Kidney (tissue), 14 donors: ENCODE results near the gene MAPK1. TPM values are rescaled to one million over a fixed set of nuclear protein-coding genes. Genes with fewer than 3 reads are reported as not detected.
"Not testable (repeated sequence)": the region's sequence is repeated elsewhere in the genome, so short reads cannot be mapped to it uniquely, and the experiment has no call there.

Source experiments
- DNase-seq, 5 donors: peaks; one replicate each; pipeline ENCODE4 v3.0.0-alpha.2; 2013 to 2020
- FAIRE-seq: peaks from 2 replicates; lab custom pipeline; 2012; peaks lifted over from hg19 to GRCh38; lab: Jason Lieb, UNC
- H3K27ac ChIP-seq, 2 donors: one replicate each; pipeline ENCODE4 v1.7.0; 2013; ENCODE audit warnings: low read depth in 2 of 2, low read length in 2 of 2, inconsistent platforms in 1 of 2
- H3K27me3 ChIP-seq: one replicate; pipeline ENCODE4 v1.7.1; 2013; ENCODE audit warnings: low read length, inconsistent platforms; ENCODE audit not compliant: control insufficient read depth, insufficient read depth
- H3K36me3 ChIP-seq, 3 donors: one replicate each; pipeline versions ENCODE4 v1.7.0 to v1.7.1; 2013; ENCODE audit warnings: low read length in 3 of 3, control low read depth in 1 of 3, inconsistent platforms in 1 of 3; ENCODE audit not compliant: insufficient read depth in 3 of 3, control insufficient read depth in 2 of 3
- H3K4me1 ChIP-seq, 3 donors: one replicate each; pipeline versions ENCODE4 v1.7.0 to v1.7.1; 2013; ENCODE audit warnings: low read length in 3 of 3, inconsistent platforms in 1 of 3, low read depth in 1 of 3; ENCODE audit not compliant: control insufficient read depth in 2 of 3, insufficient read depth in 2 of 3
- H3K4me3 ChIP-seq, 3 donors: one replicate each; pipeline versions ENCODE4 v1.7.0 to v1.8.1; 2013; ENCODE audit warnings: low read length in 3 of 3, control low read depth in 1 of 3, inconsistent platforms in 1 of 3
- H3K9ac ChIP-seq, 3 donors: one replicate each; pipeline versions ENCODE4 v1.7.0 to v1.7.1; 2013; ENCODE audit warnings: low read length in 3 of 3, control low read depth in 1 of 3, inconsistent platforms in 1 of 3
- H3K9me3 ChIP-seq, 3 donors: one replicate each; pipeline versions ENCODE4 v1.7.0 to v1.7.1; 2013; ENCODE audit warnings: low read length in 3 of 3, control low read depth in 1 of 3, inconsistent platforms in 1 of 3; ENCODE audit not compliant: control insufficient read depth in 2 of 3, insufficient read depth in 1 of 3
- intact Hi-C: fragments of 100-400 bp; cut with DNase I; formaldehyde crosslinking; loops from one replicate; pipeline ENCODE4 v1.11.1; 2022
- polyA plus RNA-seq: library from polyadenylated mRNA; stranded (reverse); fragments of 350-450 nt; fragmentation: Illumina TruSeq; extraction: RNeasy Lipid Tissue Mini Kit (QIAGEN cat#74804); gene quantifications from one replicate; pipeline ENCODE4 v1.2.3, GENCODE V29; 2014; ENCODE audit warnings: low read depth, low replicate concordance; ENCODE audit not compliant: insufficient read depth
- total RNA-seq: library from RNA; stranded (reverse); fragmentation: NEBNext Ultra II Directional; extraction: Animal tissue kit (Norgen Biotek cat#: 25700); gene quantifications from one replicate; pipeline ENCODE4 v1.2.1, GENCODE V29; 2021
- TF ChIP-seq, protein P1 (sequence below): IDR thresholded peaks from 3 replicates; pipeline ENCODE4 v1.5.1; 2012; ENCODE audit warnings: mild to moderate bottlenecking, moderate library complexity, borderline replicate concordance; ENCODE audit not compliant: insufficient read depth; ENCODE audit errors: extremely low read depth
- donor health status: control.
- donor health status: control.
- donor health status: control.
- donor health status: control.
- donor health status: control.
- donor health status: DM: yes; HTN: yes; CAD: no.
- donor health status: Normal renal cell carcinoma (clear cell type).

The MAPK1 gene
- total and polyA plus RNA-seq, 2 donors from 2014 or later: 21.3 to 128 TPM

DNA sequence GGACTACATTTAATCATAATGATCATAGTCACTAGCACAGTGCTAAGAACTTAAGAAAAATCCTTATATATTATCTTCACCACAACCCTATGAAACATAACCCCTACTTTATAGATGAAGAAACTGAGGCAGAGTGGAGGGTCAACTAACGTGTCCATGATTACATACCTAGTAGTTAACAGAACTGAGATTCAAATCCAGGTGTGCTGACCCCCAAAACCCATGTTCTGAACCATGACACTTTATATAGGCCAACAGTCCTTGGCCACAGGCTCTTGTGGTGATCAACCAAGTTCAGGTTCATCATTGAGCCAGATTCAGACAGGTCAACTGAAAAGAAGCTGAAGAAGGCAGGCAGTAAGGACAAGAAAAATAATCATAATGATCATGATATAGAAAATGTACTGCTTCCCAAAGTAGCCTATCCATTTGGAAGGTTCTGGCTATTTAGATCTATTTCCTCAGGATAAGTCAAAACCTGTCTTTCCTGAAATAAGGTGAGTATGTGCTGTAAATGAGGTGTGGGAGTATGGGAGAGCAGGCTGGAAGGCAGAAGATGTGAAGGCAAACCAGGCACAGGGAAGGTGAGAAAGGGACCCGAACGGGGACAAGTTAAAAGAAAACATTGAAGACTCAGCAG, 39.7 kb downstream of the MAPK1 start:
- no peaks in the 10 kb centered on the region for H3K27me3 ChIP-seq
- DNase-seq: no peak
- TF ChIP-seq, protein P1, sequence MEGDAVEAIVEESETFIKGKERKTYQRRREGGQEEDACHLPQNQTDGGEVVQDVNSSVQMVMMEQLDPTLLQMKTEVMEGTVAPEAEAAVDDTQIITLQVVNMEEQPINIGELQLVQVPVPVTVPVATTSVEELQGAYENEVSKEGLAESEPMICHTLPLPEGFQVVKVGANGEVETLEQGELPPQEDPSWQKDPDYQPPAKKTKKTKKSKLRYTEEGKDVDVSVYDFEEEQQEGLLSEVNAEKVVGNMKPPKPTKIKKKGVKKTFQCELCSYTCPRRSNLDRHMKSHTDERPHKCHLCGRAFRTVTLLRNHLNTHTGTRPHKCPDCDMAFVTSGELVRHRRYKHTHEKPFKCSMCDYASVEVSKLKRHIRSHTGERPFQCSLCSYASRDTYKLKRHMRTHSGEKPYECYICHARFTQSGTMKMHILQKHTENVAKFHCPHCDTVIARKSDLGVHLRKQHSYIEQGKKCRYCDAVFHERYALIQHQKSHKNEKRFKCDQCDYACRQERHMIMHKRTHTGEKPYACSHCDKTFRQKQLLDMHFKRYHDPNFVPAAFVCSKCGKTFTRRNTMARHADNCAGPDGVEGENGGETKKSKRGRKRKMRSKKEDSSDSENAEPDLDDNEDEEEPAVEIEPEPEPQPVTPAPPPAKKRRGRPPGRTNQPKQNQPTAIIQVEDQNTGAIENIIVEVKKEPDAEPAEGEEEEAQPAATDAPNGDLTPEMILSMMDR: no peak
- intact Hi-C loops: no loop called here
- no peak for FAIRE-seq
- H3K4me1 ChIP-seq: peaks cover 0 to 10% (median 2%) of the 10 kb centered on the region in 3 donors
- H3K9ac ChIP-seq: no peak overlapping the region
- H3K4me3 ChIP-seq: no peak overlapping the region
- no peaks in the 10 kb centered on the region for H3K36me3 ChIP-seq
- no peak overlapping the region for H3K27ac ChIP-seq
- no peaks in the 10 kb centered on the region for H3K9me3 ChIP-seq

DNA sequence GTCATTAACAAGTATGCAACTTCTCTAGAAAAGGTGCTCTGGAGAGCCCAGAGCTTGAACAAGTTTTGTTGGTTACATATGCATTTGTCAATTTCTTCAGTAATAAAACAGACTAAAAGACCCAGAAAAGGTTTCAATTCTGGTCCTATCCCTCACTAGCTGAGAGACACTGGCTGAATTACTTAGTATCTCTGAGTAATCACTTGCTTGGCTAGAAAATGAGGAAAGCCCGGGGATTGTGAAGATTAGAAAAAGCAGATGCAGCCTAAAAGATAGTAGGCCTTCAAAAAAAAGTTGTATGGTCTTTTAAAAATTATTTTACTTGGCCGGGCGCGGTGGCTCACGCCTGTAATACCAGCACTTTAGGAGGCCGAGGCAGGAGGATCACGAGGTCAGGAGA, 41.2 kb downstream of the MAPK1 start:
- intact Hi-C loops: no loop called here

DNA sequence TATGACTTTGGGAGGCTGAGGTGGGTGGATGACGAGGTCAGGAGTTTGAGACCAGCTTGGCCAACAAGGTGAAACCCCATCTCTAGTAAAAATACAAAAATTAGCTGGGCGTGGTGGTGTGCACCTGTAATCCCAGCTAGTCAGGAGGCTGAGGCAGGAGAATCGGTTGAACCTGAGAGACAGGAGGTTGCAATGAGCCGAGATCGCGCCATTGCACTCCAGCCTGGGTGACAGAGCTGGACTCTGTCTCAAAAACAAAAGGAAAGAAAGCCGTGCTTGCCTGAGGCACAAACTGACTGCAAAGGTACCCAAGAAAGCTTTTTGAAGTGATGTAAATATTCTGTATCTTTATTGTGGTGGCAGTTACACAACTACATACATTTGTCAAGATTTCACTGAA, 42.5 kb downstream of the MAPK1 start:
- H3K27ac ChIP-seq, H3K4me3 ChIP-seq, FAIRE-seq, intact Hi-C loops, H3K27me3 ChIP-seq, DNase-seq, H3K36me3 ChIP-seq, H3K9ac ChIP-seq, H3K9me3 ChIP-seq: not testable (repeated sequence)
- peaks cover 0 to 10% (median 0%) of the 10 kb centered on the region in 3 donors for H3K4me1 ChIP-seq

More for the DNA sequence above, 41.2 kb downstream of the MAPK1 start:
- DNase-seq (no peak), FAIRE-seq (no peak)
- Histone ChIP-seq H3K4me3 (no peak overlapping the region), H3K9ac (no peak overlapping the region), H3K9me3 (no peaks in the 10 kb centered on the region), H3K27me3 (no peaks in the 10 kb centered on the region), H3K27ac (no peak overlapping the region), H3K4me1 (peaks cover 0 to 10% (median 0%) of the 10 kb centered on the region in 3 donors), H3K36me3 (no peaks in the 10 kb centered on the region)
- TF ChIP-seq, protein P1: no peak

DNA sequence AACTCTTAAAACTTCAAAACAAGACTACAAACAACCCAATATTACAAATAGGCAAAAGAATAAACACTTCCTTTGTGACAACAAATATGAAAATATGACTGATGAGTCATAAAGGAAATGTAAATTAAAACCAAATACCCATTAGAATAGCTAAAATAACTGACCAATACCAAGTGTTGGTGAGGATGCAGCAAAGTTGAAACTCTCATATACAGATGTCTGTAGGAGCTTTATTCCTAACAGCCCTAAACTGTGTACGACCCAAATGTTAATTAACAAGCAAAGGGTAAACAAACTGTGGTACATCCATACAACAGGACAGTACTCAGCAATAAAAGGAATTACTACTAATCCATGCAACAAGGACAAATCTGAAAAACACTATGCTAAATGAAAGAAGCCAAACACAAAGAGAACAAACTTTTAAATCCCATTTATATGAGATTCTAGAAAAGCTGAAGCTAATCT, 43.0 kb downstream of the MAPK1 start:
- no peak overlapping the region for H3K27ac ChIP-seq

More for the DNA sequence above, 43.0 kb downstream of the MAPK1 start:
- Histone ChIP-seq H3K4me1 (peaks cover 0 to 10% (median 0%) of the 10 kb centered on the region in 3 donors), H3K27me3 (no peaks in the 10 kb centered on the region), H3K9me3 (no peaks in the 10 kb centered on the region), H3K4me3 (no peak overlapping the region), H3K9ac (no peak overlapping the region), H3K36me3 (no peaks in the 10 kb centered on the region)
- DNase-seq (no peak), FAIRE-seq (no peak)
- TF ChIP-seq, protein P1: no peak
- intact Hi-C loops: no loop called here
